ENCODE data around the gene CALD1. TPM values are rescaled to one million over a fixed set of nuclear protein-coding genes. Genes with fewer than 3 reads are reported as not detected.

The CALD1 gene
- total and polyA plus RNA-seq, 4 donors: 48.0 to 226 (median 95.2) TPM

DNA sequence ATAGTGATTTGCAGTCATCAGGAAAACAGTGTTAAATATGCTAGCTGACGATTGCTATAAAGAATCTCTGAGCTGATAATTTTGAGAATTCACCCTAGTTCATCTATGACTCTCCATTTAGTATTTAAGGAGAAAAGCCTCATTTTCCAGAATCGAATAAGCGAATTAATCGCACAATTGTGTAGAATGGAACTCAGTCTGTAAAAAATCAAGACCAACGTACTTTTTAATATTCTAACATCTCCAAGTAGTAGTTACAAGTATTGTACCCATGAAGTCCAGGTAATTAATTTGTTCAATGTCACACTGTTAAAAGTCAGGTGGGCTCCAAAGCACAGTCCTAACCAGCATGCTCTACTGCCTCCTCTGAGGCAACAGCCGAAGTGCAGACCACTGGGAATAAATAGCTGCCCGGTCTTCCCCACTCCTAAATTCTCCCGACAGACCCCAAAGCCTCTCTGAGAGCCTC is 206.5 kb downstream of the CALD1 start:
- Histone ChIP-seq H3K27me3 (ENCODE audit: control insufficient read depth in 4 of 4, insufficient read depth in 4 of 4, low read length in 3 of 4) (no peaks in the 10 kb centered on the region), H3K9ac (ENCODE audit: low read depth in 1 of 2, low read length in 2 of 2) (peak overlapping the region; percentile 94 to 96), H3K9me3 (ENCODE audit: control insufficient read depth in 4 of 4, low read length in 3 of 4) (no peaks in the 10 kb centered on the region), H3K36me3 (ENCODE audit: control insufficient read depth in 4 of 4, insufficient read depth in 3 of 4, low read depth in 1 of 4, low read length in 3 of 4) (peaks cover 0 to 2% (median 0%) of the 10 kb centered on the region in 4 donors), H3K27ac (ENCODE audit: low read depth in 1 of 2, low read length in 2 of 2) (peak overlapping the region; percentile 80 to 95), H3K4me3 (ENCODE audit: low read depth in 1 of 3, low read length in 3 of 3) (peak overlapping the region; percentile 75 to 98 (median 94)), H3K4me1 (ENCODE audit: control insufficient read depth in 4 of 4, insufficient read depth in 4 of 4, low read length in 3 of 4) (peaks cover 3 to 14% (median 4%) of the 10 kb centered on the region in 4 donors)
- no peak for DNase-seq (ENCODE audit: low spot score)
- TF ChIP-seq EGR1 (IDR thresholded peaks at IDR 0.05; ENCODE audit: low read depth in 2 of 2) (no peak), HNF4A (conservative IDR thresholded peaks at IDR 0.05) (no peak), HNF4G (IDR thresholded peaks at IDR 0.05) (no peak), RAD21 (IDR thresholded peaks at IDR 0.05) (no peak), GABPA (IDR thresholded peaks at IDR 0.05 in 1 of 2, conservative IDR thresholded peaks at IDR 0.05 in 1 of 2) (no peak), YY1 (IDR thresholded peaks at IDR 0.05) (no peak), FOXA1 (IDR thresholded peaks at IDR 0.05) (no peak)
- TF ChIP-seq, protein P1, sequence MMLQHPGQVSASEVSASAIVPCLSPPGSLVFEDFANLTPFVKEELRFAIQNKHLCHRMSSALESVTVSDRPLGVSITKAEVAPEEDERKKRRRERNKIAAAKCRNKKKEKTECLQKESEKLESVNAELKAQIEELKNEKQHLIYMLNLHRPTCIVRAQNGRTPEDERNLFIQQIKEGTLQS (IDR thresholded peaks at IDR 0.05): no peak
- 56% methylated on average over 8 of the region's 8 CpGs for WGBS

DNA sequence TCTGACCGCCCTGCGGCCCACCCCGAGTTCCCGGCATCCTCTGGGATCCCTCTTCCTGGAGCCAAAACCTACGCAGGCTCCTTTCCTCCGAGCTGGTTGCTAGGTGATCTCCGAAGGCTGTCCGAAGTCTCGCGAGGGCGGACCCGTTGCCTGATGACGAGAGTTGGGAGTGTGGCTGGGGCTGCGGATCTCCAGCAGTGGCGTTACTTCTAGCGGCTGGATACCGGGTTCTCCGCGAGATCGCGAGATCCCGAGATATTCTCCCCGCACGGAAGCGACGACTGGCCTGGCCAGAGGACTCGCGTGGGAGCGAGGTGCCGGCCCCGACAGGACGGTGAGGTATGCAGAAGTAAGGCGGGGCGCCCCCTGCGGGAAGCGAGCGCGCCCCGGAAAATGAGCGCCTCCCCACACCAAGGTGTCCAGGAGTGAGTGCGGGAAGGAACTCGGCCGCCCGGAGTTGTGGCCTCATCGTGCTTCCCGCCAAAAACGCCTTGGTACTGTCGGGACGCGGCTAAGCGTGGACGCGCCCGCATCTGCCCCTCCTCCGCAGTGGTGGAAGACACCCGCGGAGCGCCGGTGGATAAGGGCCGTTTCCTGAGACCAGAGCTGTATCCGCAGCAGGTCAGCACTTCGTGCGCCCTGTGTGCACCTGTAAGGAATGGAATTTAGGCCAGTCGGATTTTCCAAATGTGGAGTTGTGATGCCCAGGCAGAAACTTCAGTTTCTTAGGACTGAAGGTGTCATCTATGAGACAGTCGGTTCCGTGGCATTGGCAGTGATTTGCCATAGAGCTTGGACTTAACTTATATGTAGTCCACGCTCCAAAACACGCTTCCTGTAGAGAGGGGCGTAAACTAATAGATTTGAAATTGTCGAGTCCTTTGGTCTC is 207.2 kb downstream of the CALD1 start, which contains the start of gene AGBL3:
TSS of gene AGBL3 (plus strand) at position 146 of the 889 bp plus-strand sequence. CDS start 1,426 bp downstream, outside the sequence.
- Histone ChIP-seq H3K4me3 (ENCODE audit: low read depth in 1 of 3, low read length in 3 of 3) (peak within 1 kb of the TSS; percentile 75 to 98 (median 94)), H3K27ac (ENCODE audit: low read depth in 1 of 2, low read length in 2 of 2) (peak within 1 kb of the TSS; percentile 80 to 95), H3K36me3 (ENCODE audit: control insufficient read depth in 4 of 4, insufficient read depth in 3 of 4, low read depth in 1 of 4, low read length in 3 of 4) (peaks cover 0 to 2% (median 0%) of the 10 kb centered on the region in 4 donors), H3K9ac (ENCODE audit: low read depth in 1 of 2, low read length in 2 of 2) (peak within 1 kb of the TSS; percentile 94 to 96), H3K9me3 (ENCODE audit: control insufficient read depth in 4 of 4, low read length in 3 of 4) (no peaks in the 10 kb centered on the region), H3K4me1 (ENCODE audit: control insufficient read depth in 4 of 4, insufficient read depth in 4 of 4, low read length in 3 of 4) (peaks cover 3 to 18% (median 8%) of the 10 kb centered on the region in 4 donors), H3K27me3 (ENCODE audit: control insufficient read depth in 4 of 4, insufficient read depth in 4 of 4, low read length in 3 of 4) (no peaks in the 10 kb centered on the region)
- WGBS: under 1% methylated on average over 70 of the region's 70 CpGs
- peak; percentile 89 for DNase-seq (ENCODE audit: low spot score)
- TF ChIP-seq, protein P2, sequence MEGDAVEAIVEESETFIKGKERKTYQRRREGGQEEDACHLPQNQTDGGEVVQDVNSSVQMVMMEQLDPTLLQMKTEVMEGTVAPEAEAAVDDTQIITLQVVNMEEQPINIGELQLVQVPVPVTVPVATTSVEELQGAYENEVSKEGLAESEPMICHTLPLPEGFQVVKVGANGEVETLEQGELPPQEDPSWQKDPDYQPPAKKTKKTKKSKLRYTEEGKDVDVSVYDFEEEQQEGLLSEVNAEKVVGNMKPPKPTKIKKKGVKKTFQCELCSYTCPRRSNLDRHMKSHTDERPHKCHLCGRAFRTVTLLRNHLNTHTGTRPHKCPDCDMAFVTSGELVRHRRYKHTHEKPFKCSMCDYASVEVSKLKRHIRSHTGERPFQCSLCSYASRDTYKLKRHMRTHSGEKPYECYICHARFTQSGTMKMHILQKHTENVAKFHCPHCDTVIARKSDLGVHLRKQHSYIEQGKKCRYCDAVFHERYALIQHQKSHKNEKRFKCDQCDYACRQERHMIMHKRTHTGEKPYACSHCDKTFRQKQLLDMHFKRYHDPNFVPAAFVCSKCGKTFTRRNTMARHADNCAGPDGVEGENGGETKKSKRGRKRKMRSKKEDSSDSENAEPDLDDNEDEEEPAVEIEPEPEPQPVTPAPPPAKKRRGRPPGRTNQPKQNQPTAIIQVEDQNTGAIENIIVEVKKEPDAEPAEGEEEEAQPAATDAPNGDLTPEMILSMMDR (IDR thresholded peaks at IDR 0.05; ENCODE audit: low read depth, low read length, missing input control): peak; percentile 45
- TF ChIP-seq GABPA (IDR thresholded peaks at IDR 0.05 in 1 of 2, conservative IDR thresholded peaks at IDR 0.05 in 1 of 2) (peak in 1 of 2 donors; percentile 44), JUND (IDR thresholded peaks at IDR 0.05) (no peak), NR2F2 (IDR thresholded peaks at IDR 0.05) (no peak), FOXA1 (IDR thresholded peaks at IDR 0.05) (peak; percentile 13), TAF1 (conservative IDR thresholded peaks at IDR 0.05) (peak; percentile 70), YY1 (IDR thresholded peaks at IDR 0.05) (peak; percentile 88), RAD21 (IDR thresholded peaks at IDR 0.05) (peak; percentile 65 to 69), HNF4A (conservative IDR thresholded peaks at IDR 0.05) (peak in 1 of 2 donors; percentile 20), SP1 (IDR thresholded peaks at IDR 0.05) (peak; percentile 19)
- TF ChIP-seq, protein P1 (IDR thresholded peaks at IDR 0.05): peak; percentile 1
- TF ChIP-seq, protein P3, sequence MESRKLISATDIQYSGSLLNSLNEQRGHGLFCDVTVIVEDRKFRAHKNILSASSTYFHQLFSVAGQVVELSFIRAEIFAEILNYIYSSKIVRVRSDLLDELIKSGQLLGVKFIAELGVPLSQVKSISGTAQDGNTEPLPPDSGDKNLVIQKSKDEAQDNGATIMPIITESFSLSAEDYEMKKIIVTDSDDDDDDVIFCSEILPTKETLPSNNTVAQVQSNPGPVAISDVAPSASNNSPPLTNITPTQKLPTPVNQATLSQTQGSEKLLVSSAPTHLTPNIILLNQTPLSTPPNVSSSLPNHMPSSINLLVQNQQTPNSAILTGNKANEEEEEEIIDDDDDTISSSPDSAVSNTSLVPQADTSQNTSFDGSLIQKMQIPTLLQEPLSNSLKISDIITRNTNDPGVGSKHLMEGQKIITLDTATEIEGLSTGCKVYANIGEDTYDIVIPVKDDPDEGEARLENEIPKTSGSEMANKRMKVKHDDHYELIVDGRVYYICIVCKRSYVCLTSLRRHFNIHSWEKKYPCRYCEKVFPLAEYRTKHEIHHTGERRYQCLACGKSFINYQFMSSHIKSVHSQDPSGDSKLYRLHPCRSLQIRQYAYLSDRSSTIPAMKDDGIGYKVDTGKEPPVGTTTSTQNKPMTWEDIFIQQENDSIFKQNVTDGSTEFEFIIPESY (IDR thresholded peaks at IDR 0.05): peak; percentile 99
- TF ChIP-seq, protein P4, sequence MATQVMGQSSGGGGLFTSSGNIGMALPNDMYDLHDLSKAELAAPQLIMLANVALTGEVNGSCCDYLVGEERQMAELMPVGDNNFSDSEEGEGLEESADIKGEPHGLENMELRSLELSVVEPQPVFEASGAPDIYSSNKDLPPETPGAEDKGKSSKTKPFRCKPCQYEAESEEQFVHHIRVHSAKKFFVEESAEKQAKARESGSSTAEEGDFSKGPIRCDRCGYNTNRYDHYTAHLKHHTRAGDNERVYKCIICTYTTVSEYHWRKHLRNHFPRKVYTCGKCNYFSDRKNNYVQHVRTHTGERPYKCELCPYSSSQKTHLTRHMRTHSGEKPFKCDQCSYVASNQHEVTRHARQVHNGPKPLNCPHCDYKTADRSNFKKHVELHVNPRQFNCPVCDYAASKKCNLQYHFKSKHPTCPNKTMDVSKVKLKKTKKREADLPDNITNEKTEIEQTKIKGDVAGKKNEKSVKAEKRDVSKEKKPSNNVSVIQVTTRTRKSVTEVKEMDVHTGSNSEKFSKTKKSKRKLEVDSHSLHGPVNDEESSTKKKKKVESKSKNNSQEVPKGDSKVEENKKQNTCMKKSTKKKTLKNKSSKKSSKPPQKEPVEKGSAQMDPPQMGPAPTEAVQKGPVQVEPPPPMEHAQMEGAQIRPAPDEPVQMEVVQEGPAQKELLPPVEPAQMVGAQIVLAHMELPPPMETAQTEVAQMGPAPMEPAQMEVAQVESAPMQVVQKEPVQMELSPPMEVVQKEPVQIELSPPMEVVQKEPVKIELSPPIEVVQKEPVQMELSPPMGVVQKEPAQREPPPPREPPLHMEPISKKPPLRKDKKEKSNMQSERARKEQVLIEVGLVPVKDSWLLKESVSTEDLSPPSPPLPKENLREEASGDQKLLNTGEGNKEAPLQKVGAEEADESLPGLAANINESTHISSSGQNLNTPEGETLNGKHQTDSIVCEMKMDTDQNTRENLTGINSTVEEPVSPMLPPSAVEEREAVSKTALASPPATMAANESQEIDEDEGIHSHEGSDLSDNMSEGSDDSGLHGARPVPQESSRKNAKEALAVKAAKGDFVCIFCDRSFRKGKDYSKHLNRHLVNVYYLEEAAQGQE (IDR thresholded peaks at IDR 0.05): peak; percentile 63
- TF ChIP-seq, protein P5, sequence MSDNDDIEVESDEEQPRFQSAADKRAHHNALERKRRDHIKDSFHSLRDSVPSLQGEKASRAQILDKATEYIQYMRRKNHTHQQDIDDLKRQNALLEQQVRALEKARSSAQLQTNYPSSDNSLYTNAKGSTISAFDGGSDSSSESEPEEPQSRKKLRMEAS (IDR thresholded peaks at IDR 0.05): no peak
